SW480 (cell line): ENCODE results near the gene ADAP1.
"Not testable (repeated sequence)": the region's sequence is repeated elsewhere in the genome, so short reads cannot be mapped to it uniquely, and the experiment has no call there.

Experiments used
- DNase-seq: peaks from one replicate; pipeline ENCODE4 v3.0.0-alpha.2; 2016; ENCODE audit warnings: low spot score

The ADAP1 gene

DNA sequence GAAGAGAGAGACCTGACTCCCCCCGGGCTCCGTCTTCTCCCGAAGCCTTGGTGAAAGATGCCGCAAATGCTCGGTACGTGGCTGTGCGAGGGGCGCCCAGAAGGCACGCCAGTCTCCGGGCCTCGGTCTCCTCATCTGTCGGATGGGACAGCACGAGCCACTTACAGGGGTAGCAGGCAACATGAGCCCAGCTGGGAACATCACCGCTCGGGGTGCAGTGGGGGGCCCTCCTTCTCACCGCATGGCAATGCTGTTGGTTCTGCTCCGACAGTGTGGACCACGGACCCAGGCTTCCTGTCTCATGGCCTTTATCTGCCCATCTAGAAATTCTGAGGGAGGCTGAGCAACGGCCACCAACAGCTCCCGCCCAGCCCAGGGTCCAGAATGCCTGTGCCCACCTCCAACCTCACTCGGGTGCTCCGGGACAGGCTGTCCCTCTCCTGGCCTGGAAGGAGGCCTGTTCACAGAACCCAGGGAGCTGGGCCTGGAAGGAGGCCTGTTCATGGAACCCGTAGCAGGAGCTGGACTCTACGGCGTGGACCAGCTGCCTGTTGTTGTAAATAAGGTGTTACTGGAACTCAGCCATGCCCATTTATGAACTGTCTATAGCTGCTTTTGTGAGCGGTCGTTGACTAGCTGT is 15.8 kb downstream of the ADAP1 start:
- no peak for DNase-seq

DNA sequence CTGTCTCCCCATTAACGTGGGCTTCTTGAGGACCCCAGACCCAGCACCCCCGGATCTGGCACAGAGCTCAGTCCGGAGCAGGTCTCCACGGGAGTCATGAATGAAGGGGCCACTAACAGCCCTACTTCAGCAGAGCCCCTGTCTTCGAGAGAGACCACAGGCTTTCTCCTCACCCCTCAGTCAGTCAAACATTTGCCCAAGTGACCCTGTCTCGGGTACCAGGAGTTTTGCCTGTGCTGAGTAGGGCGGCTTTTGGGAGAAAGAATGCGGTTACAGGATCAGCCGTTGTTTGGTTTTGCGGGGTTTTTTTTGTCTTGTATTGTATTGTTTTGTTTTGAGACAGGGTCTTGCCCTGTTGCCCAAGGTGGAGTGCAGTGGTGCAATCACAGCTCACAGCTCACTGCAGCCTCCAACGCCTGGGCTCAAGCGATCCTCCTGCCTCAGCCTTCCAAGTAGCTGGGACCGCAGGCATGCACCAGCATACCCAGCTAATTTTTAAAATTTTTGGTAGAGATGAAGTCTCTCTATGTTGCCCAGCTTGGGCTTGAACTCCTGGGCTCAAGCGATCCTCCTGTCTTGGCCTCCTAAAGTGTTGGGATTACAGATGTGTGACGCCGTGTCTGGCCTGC is 16.5 kb downstream of the ADAP1 start:
- no peak for DNase-seq

DNA sequence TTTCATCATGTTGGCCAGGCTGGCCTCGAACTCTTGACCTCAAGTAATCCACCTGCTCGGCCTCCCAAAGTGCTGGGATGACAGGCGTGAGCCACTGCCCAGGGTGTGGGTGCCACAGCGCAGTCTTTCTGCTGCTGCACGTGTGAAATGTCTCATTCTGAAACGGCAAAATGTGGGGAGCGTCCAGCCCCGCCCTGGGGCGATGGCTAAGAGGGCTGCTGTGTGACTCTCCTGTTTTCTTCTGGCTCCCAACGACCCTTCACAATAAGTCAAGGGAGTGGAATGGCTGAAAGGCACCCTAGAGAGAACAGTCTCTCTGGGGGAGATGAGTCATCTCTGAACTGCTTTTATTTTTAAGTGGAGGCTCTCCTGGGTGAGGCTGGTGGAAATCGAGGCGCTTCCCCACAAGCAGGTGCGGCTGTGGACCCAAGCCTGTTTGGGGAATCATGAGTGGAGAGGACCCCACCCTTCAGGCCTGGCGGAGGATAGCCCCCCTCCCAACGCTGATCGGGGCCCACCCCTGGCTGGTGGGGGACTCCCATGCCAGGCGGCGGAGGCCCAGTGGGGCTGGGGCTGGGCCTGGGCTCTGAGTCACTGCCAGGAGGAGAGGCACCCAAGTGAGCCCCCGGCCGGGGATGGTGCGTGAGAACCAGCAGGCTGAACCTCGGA is 18.0 kb downstream of the ADAP1 start:
- peak; percentile 94 for DNase-seq

DNA sequence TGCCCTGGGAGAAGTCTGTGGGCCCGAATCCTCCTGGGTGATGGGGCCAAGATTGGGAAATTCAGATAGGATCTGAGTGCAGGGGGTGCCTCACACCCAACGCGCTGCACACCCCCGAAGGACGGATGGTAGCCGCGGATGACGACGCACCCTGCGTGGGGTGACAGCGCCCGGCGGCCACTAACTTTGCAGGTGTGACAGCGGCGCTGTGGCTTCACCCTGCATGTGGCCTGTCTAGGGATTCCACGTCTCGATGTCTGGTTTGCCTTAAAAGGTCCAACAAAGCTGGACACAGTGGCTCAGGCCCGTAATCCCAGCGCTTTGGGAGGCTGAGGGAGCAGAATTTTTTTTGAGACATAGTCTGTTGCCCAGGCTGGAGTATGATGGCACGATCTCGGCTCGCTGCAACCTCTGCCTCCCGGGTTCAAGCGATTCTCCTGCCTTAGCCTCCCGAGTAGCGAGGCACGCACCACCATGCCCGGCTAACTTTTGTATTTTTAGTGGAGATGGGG is 18.6 kb downstream of the ADAP1 start:
- DNase-seq: no peak

DNA sequence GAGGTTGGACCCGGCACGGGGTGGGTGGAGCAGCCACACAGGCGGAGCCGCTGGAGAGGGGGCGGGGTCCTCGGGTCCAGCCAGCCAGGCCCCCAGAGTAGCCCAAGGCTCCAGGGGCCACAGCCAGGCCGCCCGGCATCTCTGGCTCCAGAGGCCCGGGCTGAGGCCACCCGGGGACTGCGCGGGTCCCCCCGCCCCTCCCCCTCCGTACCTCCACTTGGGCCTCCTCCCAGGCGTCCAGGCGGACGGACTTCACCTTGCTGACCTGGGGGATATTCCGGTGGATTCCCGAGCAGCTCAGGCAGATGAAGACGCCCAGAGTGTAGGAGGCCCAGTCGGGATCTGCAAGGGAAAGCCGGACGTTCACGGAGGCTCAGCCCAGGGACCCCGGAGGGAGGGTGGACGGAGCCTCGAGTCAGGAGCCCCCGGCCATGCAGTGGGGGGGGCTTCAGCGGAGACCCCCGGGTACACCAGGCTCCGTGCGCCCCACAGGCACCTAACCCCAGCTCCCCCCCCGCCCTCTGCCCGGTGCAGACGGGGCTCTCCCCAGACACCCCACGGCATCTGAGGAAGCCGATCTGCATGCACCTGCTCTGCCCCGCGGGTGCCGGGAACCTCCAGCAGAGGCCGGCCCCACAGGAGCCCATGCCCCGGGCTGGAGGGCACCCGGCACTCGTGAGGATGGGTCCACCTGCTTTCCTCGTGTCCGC is 19.2 kb downstream of the ADAP1 start:
- no peak for DNase-seq

DNA sequence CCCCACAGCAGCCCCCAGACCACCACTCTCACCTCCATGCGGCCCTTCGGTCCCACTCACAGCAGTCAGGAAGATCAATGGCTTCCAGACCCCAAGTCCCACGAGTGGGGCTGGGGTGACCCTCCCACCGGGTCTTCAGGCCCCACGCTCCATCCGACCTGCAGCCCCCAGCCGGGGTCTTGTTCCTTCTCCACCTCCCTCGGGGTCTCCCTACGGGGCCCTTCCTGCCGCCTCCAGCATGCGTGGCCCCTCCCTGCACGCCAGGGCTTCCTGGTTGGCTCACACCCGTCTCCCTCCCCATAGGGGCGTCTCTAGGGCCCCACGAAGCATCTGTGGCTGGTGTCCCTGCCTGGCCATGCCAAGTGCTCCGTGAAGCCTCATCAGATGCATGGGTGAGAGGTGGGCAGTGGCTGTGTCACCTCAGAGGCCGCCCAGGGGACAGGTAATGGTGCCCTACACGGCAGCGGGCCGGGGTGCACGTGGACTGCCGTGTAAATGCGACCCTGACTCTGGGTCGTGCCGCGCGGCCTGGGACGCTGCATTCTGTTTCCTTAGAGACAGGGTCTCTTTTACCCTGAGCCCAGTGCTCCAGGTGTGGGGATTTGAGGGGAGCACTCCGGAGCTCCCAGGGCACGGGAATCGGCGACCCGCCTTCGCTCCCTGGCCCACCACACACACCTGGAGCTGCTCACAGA is 19.9 kb downstream of the ADAP1 start:
- DNase-seq: no peak

DNA sequence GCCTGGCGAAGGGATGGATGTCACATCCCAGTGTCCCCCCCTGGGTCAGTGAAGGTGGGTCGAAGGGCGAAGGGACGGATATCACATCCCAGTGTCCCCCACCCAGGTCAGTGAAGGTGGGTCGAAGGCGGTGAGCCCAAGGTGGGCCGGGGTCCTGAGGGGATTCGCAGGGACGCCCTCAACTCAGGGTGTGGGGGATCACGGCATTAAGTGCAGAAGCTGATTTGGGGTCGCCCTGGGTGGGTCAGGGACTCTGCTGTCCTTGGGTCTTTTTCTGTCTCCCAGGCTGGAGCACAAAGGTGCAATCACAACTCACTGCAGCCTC is 21.9 kb downstream of the ADAP1 start:
- DNase-seq: no peak

DNA sequence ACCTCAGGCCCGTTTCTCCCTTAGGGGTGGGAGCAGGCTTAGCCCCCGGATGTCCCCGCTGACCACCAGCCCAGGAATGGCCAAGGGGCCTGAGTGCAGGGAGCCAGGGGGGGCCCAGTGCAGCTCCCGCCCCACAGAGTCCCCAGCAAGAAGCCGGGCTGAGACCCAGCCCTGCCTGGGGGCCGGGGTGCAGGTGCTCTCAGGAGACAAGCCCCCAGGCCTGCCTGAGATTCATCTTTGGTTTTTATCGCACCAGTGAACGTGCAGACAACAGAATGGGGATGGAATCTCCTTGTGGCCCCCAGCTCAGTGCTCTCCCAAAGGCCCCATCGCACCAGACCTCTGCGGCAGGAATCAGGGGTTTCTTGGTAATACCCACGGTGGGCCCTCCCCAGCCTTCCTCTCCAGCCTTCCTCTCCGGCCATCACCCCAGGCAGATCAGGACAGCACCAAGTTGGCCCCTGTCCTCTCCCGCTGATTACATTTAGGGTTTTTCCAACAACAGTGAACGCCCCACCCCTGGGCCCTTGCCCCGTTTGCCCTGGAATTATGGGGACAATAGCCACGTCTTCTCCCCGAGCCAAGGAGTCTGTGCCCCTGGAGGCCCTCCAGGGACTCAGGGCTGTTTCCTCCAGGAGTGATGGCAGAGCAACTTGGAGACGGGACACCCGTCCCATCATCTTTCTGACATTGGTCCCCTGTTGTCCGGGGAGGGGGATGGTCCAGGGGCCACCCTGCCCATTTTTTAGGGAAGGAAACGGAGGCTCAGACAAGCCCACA is 22.4 kb downstream of the ADAP1 start:
- no peak for DNase-seq

DNA sequence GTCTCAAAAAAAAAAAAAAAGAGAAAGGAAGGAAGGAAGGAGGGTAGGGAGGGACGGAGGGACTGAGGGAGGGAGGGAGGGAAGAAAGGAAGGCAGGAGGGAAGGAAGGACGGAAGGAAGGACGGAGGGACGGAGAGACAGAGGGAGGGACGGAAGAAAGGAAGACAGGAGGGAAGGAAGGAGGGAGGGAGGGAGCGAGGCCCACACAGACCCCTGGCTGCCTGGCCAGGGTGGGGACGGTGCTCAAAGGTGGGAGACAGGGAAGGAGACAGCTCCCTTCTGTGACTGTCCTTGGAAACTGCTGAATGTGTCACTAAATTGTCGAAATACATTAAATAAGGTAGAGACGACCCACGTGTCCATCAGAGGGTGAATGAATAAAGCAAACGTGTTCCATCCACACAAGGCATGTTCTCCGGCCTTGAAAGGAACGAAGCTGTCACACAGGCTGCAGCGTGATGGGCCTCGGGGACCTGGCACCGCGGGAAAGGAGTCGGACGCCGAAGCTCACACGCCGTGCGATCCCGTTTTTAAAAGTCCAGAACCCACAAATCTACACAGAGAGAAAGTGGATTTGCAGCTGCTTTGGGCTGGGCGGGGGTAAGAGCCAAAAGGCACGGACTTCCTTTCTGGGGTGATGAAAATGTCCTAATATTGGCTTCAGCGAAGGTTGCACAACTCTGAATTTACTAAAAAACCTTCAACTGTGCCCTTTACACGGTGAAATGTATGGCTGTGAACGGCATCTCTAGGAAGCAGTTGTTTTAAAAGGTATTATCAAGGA is 23.3 kb downstream of the ADAP1 start:
- no peak for DNase-seq

DNA sequence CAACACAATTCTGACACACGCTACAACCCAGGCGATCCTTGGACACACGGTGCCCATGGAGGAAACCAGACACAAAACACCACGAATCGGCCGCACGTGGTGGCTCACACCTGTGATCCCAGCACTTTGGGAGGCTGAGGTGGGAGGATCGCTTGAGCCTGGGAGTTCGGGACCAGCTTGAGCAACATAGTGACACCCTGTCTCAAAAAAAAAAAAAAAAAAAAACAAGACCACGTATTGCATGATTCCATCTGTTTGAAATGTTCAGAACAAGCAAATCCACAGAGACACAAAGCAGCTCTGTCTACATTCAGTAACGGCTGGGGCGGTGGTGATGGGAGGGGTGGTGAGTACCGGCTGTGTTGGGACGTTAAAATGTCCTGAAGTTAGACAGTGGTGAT is 25.2 kb downstream of the ADAP1 start:
- DNase-seq: no peak

DNA sequence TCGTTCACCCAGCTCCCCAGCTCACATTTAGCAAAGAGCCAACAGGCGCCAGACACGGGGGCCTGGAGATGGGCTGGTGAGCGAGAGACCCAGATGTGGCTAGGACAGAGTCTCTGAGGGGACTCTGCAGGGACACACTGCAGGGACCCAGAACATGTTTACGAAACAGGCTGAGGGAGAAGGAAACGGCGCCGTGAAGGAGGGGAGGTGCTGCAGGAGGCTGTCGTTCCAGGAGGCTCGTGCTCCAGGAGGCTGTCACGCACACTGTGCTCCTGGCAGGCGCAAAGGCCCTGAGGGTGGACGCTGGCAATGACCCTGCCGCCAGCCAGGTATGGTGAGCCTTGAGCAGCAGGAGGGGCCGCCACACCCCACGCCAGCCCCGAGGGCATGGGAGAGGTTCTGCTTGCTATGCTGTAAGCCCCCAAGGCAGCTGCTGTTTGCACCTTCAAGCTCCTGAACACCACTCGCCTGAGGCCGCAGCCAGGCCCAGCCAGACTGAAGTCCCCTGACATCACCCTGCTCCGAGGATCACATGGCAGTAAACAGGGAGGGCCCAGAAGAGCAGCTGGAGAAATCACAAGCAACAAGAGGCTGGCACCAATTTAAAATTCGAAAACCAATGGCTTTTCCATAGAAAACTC is 27.3 kb downstream of the ADAP1 start:
- DNase-seq: peak; percentile 79

DNA sequence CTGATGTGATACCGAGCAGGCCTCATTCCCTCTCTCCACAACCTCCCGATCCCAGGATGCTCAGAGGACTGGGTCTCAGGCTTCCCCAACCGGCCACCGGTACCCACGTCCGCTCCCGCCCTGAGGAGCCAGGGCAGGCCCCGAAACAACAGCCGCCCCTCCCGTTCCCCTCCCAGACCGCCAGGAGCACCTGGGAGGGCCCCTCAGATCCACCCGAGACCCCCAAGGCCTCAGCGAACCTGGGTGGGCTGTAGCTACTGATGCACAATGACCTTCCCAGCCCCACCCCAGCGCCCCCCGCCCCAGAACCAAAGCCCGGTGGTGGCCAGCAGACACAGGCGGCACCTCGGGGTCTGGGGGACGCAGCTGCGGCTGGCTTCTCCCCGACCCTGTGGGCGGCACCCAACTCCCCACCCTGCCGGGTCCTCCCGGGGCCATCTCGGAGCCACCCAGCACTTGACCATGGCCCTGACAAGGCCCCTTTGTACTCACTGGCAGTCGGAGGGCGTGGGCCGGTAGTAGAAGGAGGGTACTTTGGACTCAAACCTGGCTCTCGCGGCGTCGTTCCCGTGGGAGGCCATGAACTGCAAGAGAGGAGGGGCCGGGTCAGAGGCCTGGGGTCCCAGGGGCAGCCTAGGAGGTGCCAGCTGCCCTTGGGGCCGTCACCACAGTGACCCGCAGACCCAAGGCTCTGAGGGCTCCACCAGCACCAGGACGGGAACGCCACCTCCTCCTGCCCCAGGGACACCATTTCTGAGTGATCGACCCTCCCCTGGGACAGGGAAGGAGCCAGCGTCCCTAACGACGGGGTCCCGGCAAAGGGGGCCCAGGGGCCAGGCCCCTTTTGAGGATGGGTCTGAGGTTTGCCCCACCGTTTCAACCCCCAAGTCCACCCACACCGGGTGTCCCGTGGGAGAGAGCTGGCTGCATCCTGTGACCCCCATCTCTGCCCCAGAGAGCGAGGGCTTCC is 28.1 kb downstream of the ADAP1 start:
- DNase-seq: peak; percentile 98

DNA sequence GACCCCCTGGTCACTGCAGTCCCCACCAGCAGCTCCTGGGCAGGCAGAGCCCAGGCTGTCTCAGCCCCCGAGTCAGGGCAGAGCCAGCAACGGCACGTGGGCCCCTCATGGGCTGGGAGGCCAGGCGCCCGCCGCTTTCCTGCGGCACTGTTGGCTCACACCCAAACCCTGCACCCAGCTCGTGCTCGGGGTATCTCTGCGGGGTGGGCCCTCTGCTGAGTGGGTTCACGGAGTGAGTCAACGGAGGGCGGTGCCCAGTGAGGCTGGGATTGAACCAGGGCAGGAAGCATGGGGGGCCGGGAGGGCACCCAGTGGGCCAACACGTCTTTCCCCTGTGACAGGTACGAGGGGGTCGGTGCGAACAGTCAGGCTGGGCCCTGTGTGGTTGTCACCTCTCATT is 28.9 kb downstream of the ADAP1 start:
- peak; percentile 97 for DNase-seq

DNA sequence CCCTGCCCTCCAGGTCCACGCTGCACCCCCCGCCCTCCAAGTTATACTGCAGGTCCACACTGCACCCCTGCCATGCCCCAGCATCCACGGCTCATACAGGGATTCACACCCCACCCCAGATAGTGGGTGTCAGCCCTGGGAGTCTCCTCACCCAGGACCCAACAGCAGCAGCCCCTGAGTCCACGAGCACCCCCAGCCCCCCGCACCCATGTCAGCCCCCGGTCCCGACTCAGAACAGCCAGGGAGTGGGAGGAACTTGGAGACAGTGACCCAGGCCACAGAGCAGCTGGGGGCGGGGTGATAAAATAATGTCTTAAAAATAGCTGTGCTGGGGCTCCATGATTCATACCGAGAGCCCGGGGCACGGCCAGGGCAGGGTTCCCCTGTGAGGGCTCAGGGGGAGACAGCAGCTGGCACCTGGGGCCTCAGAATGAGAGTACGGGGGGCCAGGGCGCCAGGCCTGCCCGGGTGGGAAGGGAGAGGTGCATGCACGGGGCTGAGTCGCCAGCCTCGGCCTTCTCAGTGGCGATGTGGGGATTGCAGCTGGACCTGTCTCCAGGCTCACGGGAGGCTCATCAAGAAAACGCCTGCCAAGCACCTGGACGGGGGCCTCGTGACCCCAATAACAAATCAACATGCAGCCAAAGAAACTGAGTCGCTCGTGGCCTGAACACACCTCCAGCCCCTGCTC is 29.8 kb downstream of the ADAP1 start:
- DNase-seq: peak; percentile 78

DNA sequence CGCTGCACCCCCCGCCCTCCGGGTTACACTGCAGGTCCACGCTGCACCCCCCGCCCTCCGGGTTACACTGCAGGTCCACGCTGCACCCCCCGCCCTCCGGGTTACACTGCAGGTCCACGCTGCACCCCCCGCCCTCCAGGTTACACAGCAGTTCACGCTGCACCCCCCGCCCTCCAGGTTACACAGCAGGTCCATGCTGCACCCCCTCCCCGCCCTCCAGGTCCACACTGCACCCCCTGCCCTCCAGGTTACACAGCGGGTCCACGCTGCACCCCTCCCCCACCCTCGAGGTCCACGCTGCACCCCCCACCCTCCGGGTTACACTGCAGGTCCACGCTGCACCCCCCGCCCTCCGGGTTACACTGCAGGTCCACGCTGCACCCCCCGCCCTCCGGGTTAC is 30.4 kb downstream of the ADAP1 start:
- not testable (repeated sequence) for DNase-seq

DNA sequence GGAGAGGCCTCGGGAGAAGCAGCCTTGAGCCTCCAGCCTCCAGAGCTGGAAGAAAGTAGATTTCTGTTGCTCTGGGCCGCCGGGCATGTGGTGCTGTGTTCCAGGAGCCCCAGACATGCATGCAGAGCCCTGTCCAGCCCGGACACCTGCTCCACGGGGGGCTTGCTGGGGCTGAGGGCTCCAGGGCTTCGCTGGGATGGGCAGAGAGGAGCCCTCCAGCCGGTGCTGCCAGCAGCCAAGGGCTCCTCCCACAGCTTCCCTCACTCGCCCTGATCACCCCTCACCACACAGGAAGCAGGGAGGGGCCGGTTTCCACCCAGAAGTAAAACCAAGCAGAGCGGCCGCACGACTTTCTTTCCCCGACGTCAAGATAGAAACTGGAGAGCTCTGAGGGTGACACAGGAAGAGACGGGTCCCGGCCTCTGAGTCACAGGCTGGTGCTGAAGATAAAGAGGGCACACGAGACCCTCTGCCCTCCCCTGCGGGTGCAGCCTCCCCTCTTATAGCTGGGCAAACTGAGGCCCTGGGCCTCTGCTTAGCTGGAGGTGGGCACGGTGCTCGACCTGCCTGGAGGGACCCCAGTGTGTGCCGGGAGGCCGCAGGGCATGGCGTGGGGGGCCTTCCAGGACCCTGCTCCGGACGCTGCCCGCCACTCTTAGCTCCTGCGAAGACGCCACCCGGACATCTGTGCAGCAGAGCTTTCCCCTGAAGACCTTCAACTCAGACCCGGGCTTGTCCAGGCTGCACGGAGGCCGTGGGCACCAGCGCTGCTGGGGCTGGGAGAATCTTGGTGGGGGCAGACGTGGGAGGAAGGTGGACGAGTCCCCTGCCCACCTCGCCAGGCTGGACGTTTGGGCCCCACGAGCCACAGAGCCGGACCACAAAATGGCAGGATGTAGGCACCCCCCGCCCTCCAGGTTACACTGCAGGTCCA is 31.1 kb downstream of the ADAP1 start:
- DNase-seq: peak; percentile 98
